GM04503 (cell line): Measurements from ENCODE around the gene GPR146.
"Not testable (repeated sequence)": the region's sequence is repeated elsewhere in the genome, so short reads cannot be mapped to it uniquely, and the experiment has no call there.

Source experiments
- DNase-seq: peaks from one replicate; pipeline ENCODE4 v3.0.0-alpha.2; 2012; ENCODE audit warnings: low read depth

Gene GPR146

GRCh38 chr7:1025743-1026581, 18.4 kb upstream of the GPR146 start:
- no peak for DNase-seq

GRCh38 chr7:1026721-1027161, 17.6 kb upstream of the GPR146 start:
- no peak for DNase-seq

GRCh38 chr7:1027242-1028043, 16.9 kb upstream of the GPR146 start:
- DNase-seq = no peak

GRCh38 chr7:1028044-1028770, 16.1 kb upstream of the GPR146 start:
- peak; percentile 37 for DNase-seq

GRCh38 chr7:1028775-1029636, 15.3 kb upstream of the GPR146 start:
- peak; percentile 75 for DNase-seq

- no peak for DNase-seq
Observed at GRCh38 chr7:1029637-1030443, 14.5 kb upstream of the GPR146 start.

- DNase-seq = no peak
Observed at GRCh38 chr7:1030444-1031070, 13.8 kb upstream of the GPR146 start.

DNA sequence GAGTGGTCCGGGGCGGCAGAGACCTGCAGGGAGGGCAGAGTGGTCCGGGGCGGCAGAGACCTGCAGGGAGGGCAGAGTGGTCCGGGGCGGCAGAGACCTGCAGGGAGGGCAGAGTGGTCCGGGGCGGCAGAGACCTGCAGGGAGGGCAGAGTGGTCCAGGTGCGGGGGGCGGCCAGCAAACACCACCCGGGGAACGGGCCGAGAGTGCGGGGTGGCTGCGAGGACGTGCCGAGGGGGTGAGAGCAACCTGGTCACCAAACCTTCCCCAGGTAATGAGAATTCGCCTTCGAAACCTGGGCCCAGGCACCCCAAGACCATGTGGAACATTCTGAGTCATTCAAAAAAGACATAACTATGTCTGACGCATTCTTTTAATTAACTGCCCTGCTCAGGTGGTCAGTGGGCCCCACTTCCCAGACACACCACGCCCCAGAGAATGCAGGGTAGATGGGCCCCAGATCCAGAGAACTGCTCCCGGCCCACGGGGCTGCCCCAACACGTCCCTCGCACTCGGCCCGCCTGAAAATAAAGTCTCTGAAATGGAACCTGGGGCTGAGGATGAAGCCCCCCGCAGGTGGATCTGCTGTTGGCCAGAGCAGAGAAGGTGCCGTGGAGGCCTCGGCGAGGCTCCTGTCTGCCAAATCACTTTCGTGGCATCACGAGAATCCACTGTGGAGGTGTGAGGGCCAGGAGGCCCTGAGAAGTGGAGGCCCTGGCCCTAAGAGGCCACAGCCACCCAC, 12.5 kb upstream of the GPR146 start:
- DNase-seq = no peak

GRCh38 chr7:1032536-1033181, 11.7 kb upstream of the GPR146 start:
- DNase-seq = no peak

GRCh38 chr7:1033546-1034145, 10.7 kb upstream of the GPR146 start:
- no peak for DNase-seq

- DNase-seq = not testable (repeated sequence)
Observed at GRCh38 chr7:1034769-1035168, 9.6 kb upstream of the GPR146 start.

DNA sequence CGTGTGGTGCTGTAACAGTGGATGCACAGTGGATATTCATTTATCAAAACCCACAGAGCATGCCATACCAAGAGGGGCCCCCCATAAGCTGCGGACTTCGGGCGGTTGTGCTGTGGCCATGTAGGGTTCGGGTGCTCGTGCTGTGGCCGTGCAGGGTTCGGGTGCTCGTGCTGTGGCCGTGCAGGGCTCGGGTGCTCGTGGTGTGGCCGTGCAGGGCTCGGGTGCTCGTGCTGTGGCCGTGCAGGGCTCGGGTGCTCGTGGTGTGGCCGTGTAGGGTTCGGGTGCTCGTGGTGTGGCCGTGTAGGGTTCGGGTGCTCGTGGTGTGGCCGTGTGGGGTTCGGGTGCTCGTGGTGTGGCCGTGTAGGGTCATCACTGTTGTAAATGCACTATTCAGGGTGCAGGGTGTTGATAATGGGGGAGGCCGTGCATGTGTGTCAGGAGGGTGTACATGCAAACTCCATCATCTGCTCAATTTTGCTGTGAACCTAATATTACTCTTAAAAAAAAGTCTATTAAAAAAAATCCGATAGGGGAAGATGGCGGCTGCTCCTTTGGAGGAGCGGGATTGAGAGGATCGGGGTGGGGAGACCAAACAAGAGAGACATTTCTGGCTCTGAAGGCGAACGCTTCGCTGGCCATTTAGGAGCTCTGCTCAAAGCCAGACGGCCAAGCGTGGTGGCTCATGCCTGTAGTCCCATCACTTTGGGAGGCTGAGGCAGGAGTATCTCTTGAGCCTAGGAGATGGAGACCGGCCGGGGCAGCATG, 8.0 kb upstream of the GPR146 start:
- DNase-seq = not testable (repeated sequence)

- not testable (repeated sequence) for DNase-seq
Observed at GRCh38 chr7:1040233-1040632, 4.1 kb upstream of the GPR146 start.

- DNase-seq = no peak
Observed at GRCh38 chr7:1040790-1041189, 3.6 kb upstream of the GPR146 start.

GRCh38 chr7:1041551-1042491, 2.5 kb upstream of the GPR146 start:
- no peak for DNase-seq

DNA sequence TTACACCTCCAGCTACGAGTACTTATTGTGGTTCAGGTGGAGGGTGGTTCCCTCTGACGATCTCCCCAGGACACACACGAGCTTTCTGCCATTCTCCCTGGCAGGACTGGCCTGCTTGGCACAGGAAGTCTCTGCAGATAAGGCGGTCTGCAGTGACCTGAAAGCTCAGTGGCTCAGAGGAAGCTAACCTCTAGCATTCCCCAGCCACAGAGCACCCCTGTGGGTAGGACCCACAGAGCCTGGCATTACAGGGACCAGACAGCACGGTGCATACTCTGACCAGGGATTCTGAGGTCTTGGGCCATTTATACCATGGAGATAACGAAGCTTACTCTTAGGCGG, 1.9 kb upstream of the GPR146 start:
- no peak for DNase-seq
